SK-N-MC (cell line): ENCODE measurements around the gene STX10.

Experiments
- EZH2 ChIP-seq: fragments of 200-600 bp; sonication (generic); IDR thresholded peaks from one replicate; pipeline ENCODE4 v1.6.1; 2017; ENCODE audit warnings: antibody characterized with exemption
- FOXP2 ChIP-seq: optimal IDR thresholded peaks from 2 replicates; pipeline ENCODE3; 2011; ENCODE audit warnings: mild to moderate bottlenecking, moderate library complexity; ENCODE audit not compliant: insufficient read depth; ENCODE audit errors: extremely low read length, control extremely low read depth
- POLR2AphosphoS5 ChIP-seq: IDR thresholded peaks from 2 replicates; pipeline ENCODE4 v1.6.1; 2012; ENCODE audit warnings: mild to moderate bottlenecking, low read depth, low read length, borderline replicate concordance

DNA sequence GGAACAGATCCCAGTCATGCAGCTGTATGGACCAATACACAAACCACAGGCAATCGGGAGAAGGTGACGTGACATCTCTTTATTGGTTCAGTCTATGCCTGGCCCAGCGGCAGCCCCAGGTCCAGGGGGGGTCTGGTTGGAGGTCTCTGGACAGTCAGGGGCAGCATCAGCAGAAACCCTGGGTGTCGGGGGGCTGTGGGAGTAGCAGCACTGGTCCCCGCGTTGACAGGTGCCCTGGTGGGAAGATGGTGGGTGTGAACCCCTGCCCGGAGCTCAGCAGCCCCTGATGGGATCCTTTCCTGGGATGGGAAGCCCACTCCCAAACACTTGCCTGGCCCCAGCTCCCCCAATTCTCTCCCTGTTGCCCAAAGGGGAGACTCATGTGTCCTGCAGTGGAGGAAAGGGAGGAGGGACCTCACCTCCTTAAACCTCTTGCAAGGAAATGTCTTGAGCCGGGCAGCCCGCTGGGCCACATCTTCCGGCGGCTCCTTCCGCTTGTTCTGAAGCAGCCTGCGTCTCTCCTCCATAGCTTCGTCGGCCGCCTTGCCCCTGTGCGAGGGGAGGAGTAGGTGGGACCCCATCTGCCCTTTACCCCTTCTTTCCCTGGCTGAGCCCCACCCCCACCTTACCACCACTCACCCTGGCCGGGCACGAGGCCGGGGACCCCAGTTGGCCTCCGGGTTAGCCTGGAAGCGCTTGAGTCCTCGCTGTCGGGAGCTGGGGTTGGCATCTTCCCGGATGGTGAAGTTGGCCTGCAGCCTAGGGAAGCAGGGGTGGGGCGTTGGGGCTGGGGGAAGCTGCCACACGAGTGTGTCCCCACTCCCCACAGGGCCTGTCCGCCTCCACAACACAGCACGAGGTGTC, 45.1 kb downstream of the STX10 start:
- TF ChIP-seq EZH2: no peak
- TF ChIP-seq POLR2AphosphoS5: no peak
- TF ChIP-seq FOXP2: no peak
